IMR-90 (cell line): ENCODE results near the gene PEX5L. TPM values are rescaled to one million over a fixed set of nuclear protein-coding genes. Genes with fewer than 3 reads are reported as not detected.

Experiments
- ATAC-seq: fragments of 200-7000 bp; cut with Tn5 transposase; 2 replicates; pipeline ENCODE4 v1.9.1; 2020; ENCODE audit warnings: low read depth, mild to moderate bottlenecking, moderate library complexity
- BruUV-seq: library from RNA; stranded (reverse); fragments of 400-500 nt; replicated peaks from 2 replicates; lab custom pipeline; 2021; lab: Mats Ljungman, UMichigan
- CTCF ChIA-PET: fragments of 300-600 bp; formaldehyde crosslinking; extraction: SDS; loops from one replicate; lab custom pipeline; 2021; ENCODE audit warnings: antibody characterized with exemption; lab: Yijun Ruan, JAX
- POLR2A ChIA-PET: fragments of 300-600 bp; sonication (Branson Sonifier 250); formaldehyde crosslinking; loops from one replicate; lab custom pipeline; 2022; ENCODE audit warnings: antibody characterized with exemption; ENCODE audit not compliant: unreplicated experiment; lab: Charles Lee
- DNase-seq: peaks from one replicate; pipeline ENCODE4 v3.0.0; 2013
- H2AFZ ChIP-seq: replicated peaks from 2 replicates; pipeline ENCODE3; 2013; ENCODE audit warnings: low read length, mild to moderate bottlenecking; ENCODE audit not compliant: poor library complexity
- H2AK5ac ChIP-seq: 2 replicates; pipeline ENCODE4 v1.6.1; 2013; ENCODE audit warnings: low read depth, low read length, inconsistent platforms
- H2AK9ac ChIP-seq: replicated peaks from 2 replicates; pipeline ENCODE3; 2013; ENCODE audit warnings: mild to moderate bottlenecking, low read depth, low read length, moderate library complexity; ENCODE audit not compliant: poor library complexity
- H2BK120ac ChIP-seq: 2 replicates; pipeline ENCODE4 v1.6.1; 2013; ENCODE audit warnings: low read depth, low read length, inconsistent platforms
- H2BK15ac ChIP-seq: 3 replicates; pipeline ENCODE4 v1.6.1; 2013; ENCODE audit warnings: low read depth, low read length, inconsistent platforms
- H2BK20ac ChIP-seq: 2 replicates; pipeline ENCODE4 v1.6.1; 2013; ENCODE audit warnings: low read depth, mild to moderate bottlenecking, inconsistent platforms, low read length, moderate library complexity
- H2BK5ac ChIP-seq: 2 replicates; pipeline ENCODE4 v1.6.1; 2013; ENCODE audit warnings: mild to moderate bottlenecking, low read depth, low read length, inconsistent platforms; ENCODE audit not compliant: poor library complexity, severe bottlenecking
- H3K14ac ChIP-seq: replicated peaks from 2 replicates; pipeline ENCODE4 v1.6.1; 2013; ENCODE audit warnings: low read depth, low read length, inconsistent platforms
- H3K18ac ChIP-seq: 2 replicates; pipeline ENCODE4 v1.6.1; 2013; ENCODE audit warnings: low read depth, low read length, control low read depth
- H3K23ac ChIP-seq: 2 replicates; pipeline ENCODE4 v1.6.1; 2013; ENCODE audit warnings: low read depth, low read length, inconsistent platforms
- H3K27ac ChIP-seq: 2 replicates; pipeline ENCODE4 v1.5.1; 2013; ENCODE audit warnings: mild to moderate bottlenecking, control low read depth, low read length; ENCODE audit not compliant: insufficient read depth
- H3K27me3 ChIP-seq: 2 replicates; pipeline ENCODE4 v1.6.1; 2013; ENCODE audit warnings: low read length; ENCODE audit not compliant: control insufficient read depth, insufficient read depth
- H3K36me3 ChIP-seq: 2 replicates; pipeline ENCODE4 v1.6.1; 2013; ENCODE audit warnings: low read length, mixed read lengths; ENCODE audit not compliant: control insufficient read depth, insufficient read depth
- H3K4ac ChIP-seq: 2 replicates; pipeline ENCODE4 v1.6.1; 2013; ENCODE audit warnings: low read depth, low read length, inconsistent platforms
- H3K4me1 ChIP-seq: 2 replicates; pipeline ENCODE4 v1.6.1; 2013; ENCODE audit warnings: low read length, mixed read lengths; ENCODE audit not compliant: control insufficient read depth, insufficient read depth
- H3K4me2 ChIP-seq: 2 replicates; pipeline ENCODE4 v1.6.1; 2013; ENCODE audit warnings: low read depth, mild to moderate bottlenecking, control low read depth, low read length, moderate library complexity
- H3K4me3 ChIP-seq: 2 replicates; pipeline ENCODE4 v1.5.1; 2013; ENCODE audit warnings: low read depth, mild to moderate bottlenecking, control low read depth, low read length, moderate library complexity; ENCODE audit not compliant: insufficient read depth
- H3K56ac ChIP-seq: 2 replicates; pipeline ENCODE4 v1.6.1; 2013; ENCODE audit warnings: low read length, inconsistent platforms; ENCODE audit not compliant: insufficient read depth; ENCODE audit errors: extremely low read depth
- H3K79me1 ChIP-seq, 2 experiments: 2 replicates each; pipeline ENCODE4 v1.6.1; 2013; ENCODE audit warnings: low read length in 2 of 2, inconsistent platforms in 1 of 2, low read depth in 1 of 2
- H3K9ac ChIP-seq: 2 replicates; pipeline ENCODE4 v1.6.1; 2013; ENCODE audit warnings: low read depth, low read length, control low read depth
- H3K9me1 ChIP-seq: 2 replicates; pipeline ENCODE4 v1.6.1; 2013; ENCODE audit warnings: low read length, inconsistent platforms; ENCODE audit not compliant: insufficient read depth
- H3K9me3 ChIP-seq: 2 replicates; pipeline ENCODE4 v1.6.1; 2013; ENCODE audit warnings: low read length; ENCODE audit not compliant: control insufficient read depth, insufficient read depth
- H4K20me1 ChIP-seq: 2 replicates; pipeline ENCODE4 v1.6.1; 2013; ENCODE audit warnings: low read length, inconsistent platforms; ENCODE audit not compliant: insufficient read depth
- H4K5ac ChIP-seq: 2 replicates; pipeline ENCODE4 v1.6.1; 2013; ENCODE audit warnings: mild to moderate bottlenecking, low read depth, low read length, control low read depth
- H4K8ac ChIP-seq, 2 experiments: 2 replicates each; pipeline ENCODE4 v1.6.1; 2013; ENCODE audit warnings: low read depth in 2 of 2, low read length in 2 of 2, control low read depth in 1 of 2, inconsistent platforms in 1 of 2
- H4K91ac ChIP-seq: 2 replicates; pipeline ENCODE4 v1.6.1; 2013; ENCODE audit warnings: low read depth, low read length, inconsistent platforms; ENCODE audit not compliant: insufficient read depth
- BHLHE40 ChIP-seq: fragments of 150-350 bp; IDR thresholded peaks from 2 replicates; pipeline ENCODE4 v1.6.1; 2016; ENCODE audit warnings: mild to moderate bottlenecking, low read depth, low read length
- CEBPB ChIP-seq: IDR thresholded peaks from 2 replicates; pipeline ENCODE4 v1.6.1; 2012; ENCODE audit warnings: low read depth, low read length, improper control_type of control experiment
- CHD1 ChIP-seq: IDR thresholded peaks from 2 replicates; pipeline ENCODE4 v1.6.1; 2012; ENCODE audit warnings: low read depth, low read length, improper control_type of control experiment
- FOS ChIP-seq: fragments of 150-350 bp; IDR thresholded peaks from 2 replicates; pipeline ENCODE4 v1.6.1; 2016; ENCODE audit warnings: low read depth, low read length
- MAFK ChIP-seq: IDR thresholded peaks from 2 replicates; pipeline ENCODE4 v1.6.1; 2012; ENCODE audit warnings: low read depth, low read length, improper control_type of control experiment
- MAZ ChIP-seq: IDR thresholded peaks from 2 replicates; pipeline ENCODE4 v1.6.1; 2012; ENCODE audit warnings: low read depth, mild to moderate bottlenecking, low read length, improper control_type of control experiment, moderate library complexity, borderline replicate concordance
- MXI1 ChIP-seq: IDR thresholded peaks from 2 replicates; pipeline ENCODE4 v1.6.1; 2012; ENCODE audit warnings: low read depth, mild to moderate bottlenecking, low read length, moderate library complexity, borderline replicate concordance
- NFE2L2 ChIP-seq: fragments of 150-350 bp; IDR thresholded peaks from 2 replicates; pipeline ENCODE4 v1.6.1; 2016; ENCODE audit warnings: low read depth, mild to moderate bottlenecking, low read length
- POLR2A ChIP-seq: IDR thresholded peaks from 2 replicates; pipeline ENCODE4 v1.6.1; 2012; ENCODE audit warnings: mild to moderate bottlenecking, low read depth, low read length
- RAD21 ChIP-seq: IDR thresholded peaks from 2 replicates; pipeline ENCODE4 v1.6.1; 2012; ENCODE audit warnings: low read length, improper control_type of control experiment
- RCOR1 ChIP-seq: IDR thresholded peaks from 2 replicates; pipeline ENCODE4 v1.6.1; 2012; ENCODE audit warnings: mild to moderate bottlenecking, low read length, improper control_type of control experiment; ENCODE audit not compliant: insufficient replicate concordance
- RFX5 ChIP-seq: IDR thresholded peaks from 2 replicates; pipeline ENCODE4 v1.8.0; 2012; ENCODE audit warnings: low read depth, mild to moderate bottlenecking, low read length, moderate library complexity
- SMC3 ChIP-seq: fragments of 150-350 bp; IDR thresholded peaks from 2 replicates; pipeline ENCODE4 v1.6.1; 2016; ENCODE audit warnings: low read depth, mild to moderate bottlenecking, antibody characterized with exemption, low read length, moderate library complexity
- WGBS, 2 experiments: methylation state at CpG; one replicate each; pipeline versions ENCODE4 v1.1.5 to v1.1.7; 2013; ENCODE audit warnings: missing lambda C conversion rate in 2 of 2; ENCODE audit not compliant: insufficient read length in 1 of 2; ENCODE audit errors: extremely low coverage in 2 of 2; 5-methylcytosine and 5-hydroxymethylcytosine counted together
- dilution Hi-C: fragments of 300-500 bp; cut with HindIII; formaldehyde crosslinking; loops from one replicate; pipeline ENCODE4 v1.14.3; 2018; ENCODE audit warnings: low sequenced_read_pairs; ENCODE audit not compliant: unreplicated experiment
- in situ Hi-C: fragments of 300-500 bp; cut with MboI; formaldehyde crosslinking; loops from 3 replicates; pipeline ENCODE4 v1.14.3; 2019; ENCODE audit warnings: low sequenced_read_pairs, inconsistent platforms, mixed read lengths
- intact Hi-C: fragments of 100-400 bp; cut with micrococcal nuclease; formaldehyde crosslinking; loops from 2 replicates; pipeline ENCODE4 v1.10.0; 2022
- polyA plus RNA-seq, 3 experiments: library from polyadenylated mRNA; depleted of rRNA; stranded (reverse); fragments of >200 nt; gene quantifications; 2 replicates each; pipeline ENCODE4 v1.2.3, GENCODE V29; 2012; ENCODE audit warnings: low replicate concordance in 1 of 3
- total RNA-seq: library from RNA; depleted of rRNA; stranded (reverse); fragments of >200 nt; gene quantifications from 2 replicates; pipeline ENCODE4 v1.2.3, GENCODE V29; 2012
- TF ChIP-seq, protein P1 (sequence below): conservative IDR thresholded peaks from 2 replicates; pipeline ENCODE4 v1.5.1; 2012; ENCODE audit warnings: mild to moderate bottlenecking, low read depth, low read length, improper control_type of control experiment
- TF ChIP-seq, protein P2 (sequence below): fragments of 150-350 bp; IDR thresholded peaks from 2 replicates; pipeline ENCODE4 v1.6.1; 2017; ENCODE audit warnings: mild to moderate bottlenecking, antibody characterized with exemption, low read length, low read depth
- TF ChIP-seq, protein P3 (sequence below): fragments of 150-350 bp; IDR thresholded peaks from 2 replicates; pipeline ENCODE4 v1.6.1; 2016; ENCODE audit warnings: low read depth, mild to moderate bottlenecking, low read length, moderate library complexity, borderline replicate concordance

Gene PEX5L
- total and polyA plus RNA-seq, 2 of the 4 experiments (the other 2 are of a cell fraction): not detected

DNA sequence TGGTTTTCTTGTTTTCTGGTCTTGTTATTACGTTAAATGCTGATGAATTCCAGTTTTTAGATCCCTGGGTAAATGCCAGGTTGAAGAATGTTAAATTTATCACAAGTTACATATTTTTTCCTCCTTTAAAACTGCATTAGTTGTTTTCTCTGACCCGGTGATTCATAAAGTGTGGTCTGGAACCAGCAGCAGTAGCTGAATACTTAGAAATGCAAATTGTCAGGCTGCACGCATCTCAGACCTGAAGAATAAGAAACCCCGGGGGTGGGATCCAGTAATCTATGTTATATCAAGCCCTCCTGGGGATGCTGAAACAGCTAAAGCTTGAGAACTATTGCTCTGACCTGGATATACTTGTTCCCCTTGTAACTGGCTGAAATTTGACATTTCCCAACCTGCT is 69.1 kb downstream of the PEX5L start:
- H2BK5ac ChIP-seq: no peak overlapping the region
- H4K8ac ChIP-seq: no peak overlapping the region
- no peaks in the 10 kb centered on the region for H3K9me1 ChIP-seq
- H3K18ac ChIP-seq: no peak overlapping the region
- H3K36me3 ChIP-seq: no peaks in the 10 kb centered on the region
- no peak overlapping the region for H3K9ac ChIP-seq
- H3K14ac ChIP-seq: no peak overlapping the region
- TF ChIP-seq CHD1 (no peak), MAZ (no peak), RAD21 (no peak), SMC3 (no peak), CEBPB (no peak), RCOR1 (no peak), MXI1 (no peak), RFX5 (no peak), BHLHE40 (no peak), MAFK (no peak), NFE2L2 (no peak), POLR2A (no peak), FOS (no peak)
- TF ChIP-seq, protein P1, sequence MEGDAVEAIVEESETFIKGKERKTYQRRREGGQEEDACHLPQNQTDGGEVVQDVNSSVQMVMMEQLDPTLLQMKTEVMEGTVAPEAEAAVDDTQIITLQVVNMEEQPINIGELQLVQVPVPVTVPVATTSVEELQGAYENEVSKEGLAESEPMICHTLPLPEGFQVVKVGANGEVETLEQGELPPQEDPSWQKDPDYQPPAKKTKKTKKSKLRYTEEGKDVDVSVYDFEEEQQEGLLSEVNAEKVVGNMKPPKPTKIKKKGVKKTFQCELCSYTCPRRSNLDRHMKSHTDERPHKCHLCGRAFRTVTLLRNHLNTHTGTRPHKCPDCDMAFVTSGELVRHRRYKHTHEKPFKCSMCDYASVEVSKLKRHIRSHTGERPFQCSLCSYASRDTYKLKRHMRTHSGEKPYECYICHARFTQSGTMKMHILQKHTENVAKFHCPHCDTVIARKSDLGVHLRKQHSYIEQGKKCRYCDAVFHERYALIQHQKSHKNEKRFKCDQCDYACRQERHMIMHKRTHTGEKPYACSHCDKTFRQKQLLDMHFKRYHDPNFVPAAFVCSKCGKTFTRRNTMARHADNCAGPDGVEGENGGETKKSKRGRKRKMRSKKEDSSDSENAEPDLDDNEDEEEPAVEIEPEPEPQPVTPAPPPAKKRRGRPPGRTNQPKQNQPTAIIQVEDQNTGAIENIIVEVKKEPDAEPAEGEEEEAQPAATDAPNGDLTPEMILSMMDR: no peak
- TF ChIP-seq, protein P2, sequence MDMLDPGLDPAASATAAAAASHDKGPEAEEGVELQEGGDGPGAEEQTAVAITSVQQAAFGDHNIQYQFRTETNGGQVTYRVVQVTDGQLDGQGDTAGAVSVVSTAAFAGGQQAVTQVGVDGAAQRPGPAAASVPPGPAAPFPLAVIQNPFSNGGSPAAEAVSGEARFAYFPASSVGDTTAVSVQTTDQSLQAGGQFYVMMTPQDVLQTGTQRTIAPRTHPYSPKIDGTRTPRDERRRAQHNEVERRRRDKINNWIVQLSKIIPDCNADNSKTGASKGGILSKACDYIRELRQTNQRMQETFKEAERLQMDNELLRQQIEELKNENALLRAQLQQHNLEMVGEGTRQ: no peak
- TF ChIP-seq, protein P3, sequence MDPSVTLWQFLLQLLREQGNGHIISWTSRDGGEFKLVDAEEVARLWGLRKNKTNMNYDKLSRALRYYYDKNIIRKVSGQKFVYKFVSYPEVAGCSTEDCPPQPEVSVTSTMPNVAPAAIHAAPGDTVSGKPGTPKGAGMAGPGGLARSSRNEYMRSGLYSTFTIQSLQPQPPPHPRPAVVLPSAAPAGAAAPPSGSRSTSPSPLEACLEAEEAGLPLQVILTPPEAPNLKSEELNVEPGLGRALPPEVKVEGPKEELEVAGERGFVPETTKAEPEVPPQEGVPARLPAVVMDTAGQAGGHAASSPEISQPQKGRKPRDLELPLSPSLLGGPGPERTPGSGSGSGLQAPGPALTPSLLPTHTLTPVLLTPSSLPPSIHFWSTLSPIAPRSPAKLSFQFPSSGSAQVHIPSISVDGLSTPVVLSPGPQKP: no peak
- no peaks in the 10 kb centered on the region for H3K79me1 ChIP-seq
- H2BK15ac ChIP-seq: no peak overlapping the region
- in situ Hi-C loops (no loop called here), dilution Hi-C loops (no loop called here), intact Hi-C loops (no loop called here)
- H3K4me1 ChIP-seq: no peaks in the 10 kb centered on the region
- H3K4me3 ChIP-seq: no peak overlapping the region
- no peak overlapping the region for H2AFZ ChIP-seq
- H4K5ac ChIP-seq: no peak overlapping the region
- no CpG with 5 or more reads among the region's 4 CpGs for WGBS, 2 experiments
- ChIA-PET CTCF (interaction anchor here (1.0 kb wide), 1 partner anchor 36 kb away, joined by 3 read pairs; no protein-coding TSS in a partner anchor), POLR2A (interaction anchor here (0.6 kb wide), 1 partner anchor 14 kb away, joined by 3 read pairs; no protein-coding TSS in a partner anchor)
- DNase-seq: peak; percentile 0
- no peak overlapping the region for H3K4me2 ChIP-seq
- no peak overlapping the region for H3K27ac ChIP-seq
- ATAC-seq: no peak
- BruUV-seq: no TSS peak
- H2BK20ac ChIP-seq: no peak overlapping the region
- no peak overlapping the region for H2AK9ac ChIP-seq
- no peak overlapping the region for H3K56ac ChIP-seq
- no peaks in the 10 kb centered on the region for H3K9me3 ChIP-seq
- H4K91ac ChIP-seq: no peak overlapping the region
- H2AK5ac ChIP-seq: no peak overlapping the region
- no peaks in the 10 kb centered on the region for H4K20me1 ChIP-seq
- no peak overlapping the region for H2BK120ac ChIP-seq
- no peak overlapping the region for H3K4ac ChIP-seq
- no peaks in the 10 kb centered on the region for H3K27me3 ChIP-seq
- no peak overlapping the region for H3K23ac ChIP-seq
